HepG2 (cell line): ENCODE data around the gene GJC1. TPM values are rescaled to one million over a fixed set of nuclear protein-coding genes. Genes with fewer than 3 reads are reported as not detected.

Experiments used
- CAMTA2 ChIP-seq: sonication (generic); formaldehyde crosslinking; IDR thresholded peaks from 2 replicates; pipeline ENCODE4 v1.4.0; 2020; ENCODE audit warnings: mild to moderate bottlenecking, missing genetic modification reagents, borderline replicate concordance
- CCDC6 ChIP-seq: sonication (generic); formaldehyde crosslinking; IDR thresholded peaks from 2 replicates; pipeline ENCODE4 v1.8.1; 2022; ENCODE audit warnings: mild to moderate bottlenecking, missing genetic modification reagents, moderate library complexity
- EZH2 ChIP-seq: conservative IDR thresholded peaks from 2 replicates; pipeline ENCODE4 v1.6.1; 2012; ENCODE audit warnings: mild to moderate bottlenecking, low read depth, low read length, moderate library complexity
- HOXA9 ChIP-seq: sonication (generic); formaldehyde crosslinking; IDR thresholded peaks from 2 replicates; pipeline ENCODE4 v1.8.1; 2022; ENCODE audit warnings: missing genetic modification reagents, mild to moderate bottlenecking, moderate library complexity, borderline replicate concordance
- IKZF4 ChIP-seq: sonication (generic); formaldehyde crosslinking; IDR thresholded peaks from 2 replicates; pipeline ENCODE4 v1.5.1; 2020; ENCODE audit warnings: borderline replicate concordance, mild to moderate bottlenecking, low read depth, missing genetic modification reagents; ENCODE audit errors: not compliant biosample characterization
- JUNB ChIP-seq: sonication (generic); formaldehyde crosslinking; IDR thresholded peaks from 2 replicates; pipeline ENCODE4 v1.8.0; 2022; ENCODE audit warnings: missing genetic modification reagents, mild to moderate bottlenecking, borderline replicate concordance
- KDM6A ChIP-seq: IDR thresholded peaks from 2 replicates; pipeline ENCODE4 v1.6.1; 2016; ENCODE audit warnings: low read depth
- MEIS2 ChIP-seq: sonication (generic); formaldehyde crosslinking; IDR thresholded peaks from 2 replicates; pipeline ENCODE4 v1.9.0; 2021; ENCODE audit warnings: mild to moderate bottlenecking, missing genetic modification reagents
- MTF1 ChIP-seq: sonication (generic); formaldehyde crosslinking; IDR thresholded peaks from 2 replicates; pipeline ENCODE4 v1.5.0; 2020; ENCODE audit warnings: missing genetic modification reagents
- ZFX ChIP-seq: sonication (generic); formaldehyde crosslinking; IDR thresholded peaks from 2 replicates; pipeline ENCODE4 v1.4.0; 2020; ENCODE audit warnings: mild to moderate bottlenecking, low read depth, missing genetic modification reagents, moderate library complexity
- ZKSCAN8 ChIP-seq: IDR thresholded peaks from 2 replicates; pipeline ENCODE4 v1.6.1; 2016; ENCODE audit warnings: borderline replicate concordance, missing genetic modification reagents, missing compliant biosample characterization
- ZNF224 ChIP-seq: sonication (generic); formaldehyde crosslinking; IDR thresholded peaks from 2 replicates; pipeline ENCODE4 v1.5.0; 2020; ENCODE audit warnings: mild to moderate bottlenecking, missing genetic modification reagents
- ZNF350 ChIP-seq: sonication (generic); formaldehyde crosslinking; IDR thresholded peaks from 2 replicates; pipeline ENCODE4 v1.4.0; 2020; ENCODE audit warnings: mild to moderate bottlenecking, low read depth, missing genetic modification reagents, borderline replicate concordance
- ZNF572 ChIP-seq: sonication (generic); formaldehyde crosslinking; IDR thresholded peaks from 2 replicates; pipeline ENCODE4 v1.5.1; 2020; ENCODE audit warnings: mild to moderate bottlenecking, missing genetic modification reagents
- ZNF850 ChIP-seq: sonication (generic); formaldehyde crosslinking; conservative IDR thresholded peaks from 2 replicates; pipeline ENCODE4 v1.9.0; 2021; ENCODE audit warnings: mild to moderate bottlenecking, missing genetic modification reagents
- polyA plus RNA-seq, 8 experiments: library from polyadenylated mRNA; depleted of rRNA in 3 of 8; stranded (reverse) in 7 of 8; unstranded in 1 of 8; fragments of >200 nt; fragmentation: Illumina TruSeq in 4 of 8; extraction: Trizol in 4 of 8; gene quantifications; 2 replicates each; pipeline versions ENCODE4 v1.2.1 to v1.2.3, GENCODE V29; 2011 to 2016; ENCODE audit warnings: low read depth in 4 of 8, missing spikeins in 1 of 8, mixed read lengths in 1 of 8; ENCODE audit not compliant: insufficient read depth in 1 of 8
- total RNA-seq, 5 experiments: library from RNA; depleted of rRNA; stranded (reverse); fragments of >200 nt; fragmentation: Illumina TruSeq; extraction: Trizol; gene quantifications; 2 replicates each; pipeline ENCODE4 v1.2.3, GENCODE V29; 2016; ENCODE audit warnings: low read depth in 1 of 5
- TF ChIP-seq, protein P1 (sequence below): sonication (generic); formaldehyde crosslinking; IDR thresholded peaks from 2 replicates; pipeline ENCODE4 v1.5.1; 2020; ENCODE audit warnings: mild to moderate bottlenecking, missing genetic modification reagents, moderate library complexity
- TF ChIP-seq, protein P2 (sequence below): sonication (generic); formaldehyde crosslinking; IDR thresholded peaks from 2 replicates; pipeline ENCODE4 v1.5.0; 2020; ENCODE audit warnings: mild to moderate bottlenecking, missing genetic modification reagents, borderline replicate concordance
- TF ChIP-seq, protein P3 (sequence below): sonication (generic); formaldehyde crosslinking; IDR thresholded peaks from 2 replicates; pipeline ENCODE4 v1.5.1; 2020; ENCODE audit warnings: mild to moderate bottlenecking, missing genetic modification reagents, borderline replicate concordance
- TF ChIP-seq, protein P4 (sequence below): sonication (generic); formaldehyde crosslinking; IDR thresholded peaks from 2 replicates; pipeline ENCODE4 v1.4.0; 2020; ENCODE audit warnings: mild to moderate bottlenecking, missing genetic modification reagents, borderline replicate concordance

The GJC1 gene
- total and polyA plus RNA-seq, 2 of the 13 experiments (the other 11 are each of a cell fraction or from before 2014, with no cell fraction given) = 1.7 TPM

DNA sequence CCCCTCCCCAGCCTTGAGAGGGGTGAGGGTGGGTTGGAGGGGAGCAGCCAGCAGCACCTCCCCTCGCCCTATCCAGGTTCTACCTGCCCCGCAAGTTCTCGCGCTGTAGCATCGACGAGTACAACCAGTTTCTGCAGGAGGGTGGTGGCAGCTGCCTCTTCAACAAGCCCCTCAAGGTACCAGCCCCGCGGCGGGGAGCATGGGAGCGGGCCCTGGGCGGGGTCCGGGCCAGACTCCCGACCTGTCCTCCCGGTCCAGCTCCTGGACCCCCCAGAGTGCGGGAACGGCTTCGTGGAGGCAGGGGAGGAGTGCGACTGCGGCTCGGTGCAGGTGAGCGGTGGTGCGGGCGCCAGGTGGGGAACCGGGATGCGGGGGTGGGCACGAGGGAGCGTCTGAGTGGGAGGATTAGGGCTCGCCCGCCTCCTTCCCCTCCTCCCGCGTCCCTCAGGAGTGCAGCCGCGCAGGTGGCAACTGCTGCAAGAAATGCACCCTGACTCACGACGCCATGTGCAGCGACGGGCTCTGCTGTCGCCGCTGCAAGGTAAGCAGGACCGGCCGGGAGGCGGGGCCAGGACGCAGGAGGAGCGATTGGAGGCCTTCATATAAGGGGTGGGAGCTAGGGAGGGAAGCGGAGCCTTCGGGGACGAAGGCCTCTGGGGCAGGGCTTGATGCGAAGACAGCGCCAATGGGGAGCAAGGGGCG is 54.8 kb downstream of the GJC1 start (continued):
- TF ChIP-seq, protein P1, sequence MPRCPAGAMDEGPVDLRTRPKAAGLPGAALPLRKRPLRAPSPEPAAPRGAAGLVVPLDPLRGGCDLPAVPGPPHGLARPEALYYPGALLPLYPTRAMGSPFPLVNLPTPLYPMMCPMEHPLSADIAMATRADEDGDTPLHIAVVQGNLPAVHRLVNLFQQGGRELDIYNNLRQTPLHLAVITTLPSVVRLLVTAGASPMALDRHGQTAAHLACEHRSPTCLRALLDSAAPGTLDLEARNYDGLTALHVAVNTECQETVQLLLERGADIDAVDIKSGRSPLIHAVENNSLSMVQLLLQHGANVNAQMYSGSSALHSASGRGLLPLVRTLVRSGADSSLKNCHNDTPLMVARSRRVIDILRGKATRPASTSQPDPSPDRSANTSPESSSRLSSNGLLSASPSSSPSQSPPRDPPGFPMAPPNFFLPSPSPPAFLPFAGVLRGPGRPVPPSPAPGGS (CRISPR knock-in tag) = peak; percentile 69; the same call in 1 of the 2 replicates
- TF ChIP-seq ZFX (CRISPR knock-in tag) (no peak), KDM6A (CRISPR knock-in tag) (no peak), ZNF224 (CRISPR knock-in tag) (no peak), ZKSCAN8 (no peak), ZNF572 (no peak), ZNF350 (CRISPR knock-in tag) (peak; percentile 66; the same call in 1 of the 2 replicates), JUNB (CRISPR knock-in tag) (no peak; the same call in 1 of the 2 replicates), IKZF4 (CRISPR knock-in tag) (no peak), ZNF850 (CRISPR knock-in tag) (no peak), CCDC6 (no peak), EZH2 (no peak), MTF1 (CRISPR knock-in tag) (no peak), HOXA9 (CRISPR knock-in tag) (peak; percentile 73; the same call in 1 of the 2 replicates), MEIS2 (CRISPR knock-in tag) (peak; percentile 62; the same call in 1 of the 2 replicates), CAMTA2 (0 out of 2 replicates have a peak, but pooled peaks have one; percentile 64)
- TF ChIP-seq, protein P2, sequence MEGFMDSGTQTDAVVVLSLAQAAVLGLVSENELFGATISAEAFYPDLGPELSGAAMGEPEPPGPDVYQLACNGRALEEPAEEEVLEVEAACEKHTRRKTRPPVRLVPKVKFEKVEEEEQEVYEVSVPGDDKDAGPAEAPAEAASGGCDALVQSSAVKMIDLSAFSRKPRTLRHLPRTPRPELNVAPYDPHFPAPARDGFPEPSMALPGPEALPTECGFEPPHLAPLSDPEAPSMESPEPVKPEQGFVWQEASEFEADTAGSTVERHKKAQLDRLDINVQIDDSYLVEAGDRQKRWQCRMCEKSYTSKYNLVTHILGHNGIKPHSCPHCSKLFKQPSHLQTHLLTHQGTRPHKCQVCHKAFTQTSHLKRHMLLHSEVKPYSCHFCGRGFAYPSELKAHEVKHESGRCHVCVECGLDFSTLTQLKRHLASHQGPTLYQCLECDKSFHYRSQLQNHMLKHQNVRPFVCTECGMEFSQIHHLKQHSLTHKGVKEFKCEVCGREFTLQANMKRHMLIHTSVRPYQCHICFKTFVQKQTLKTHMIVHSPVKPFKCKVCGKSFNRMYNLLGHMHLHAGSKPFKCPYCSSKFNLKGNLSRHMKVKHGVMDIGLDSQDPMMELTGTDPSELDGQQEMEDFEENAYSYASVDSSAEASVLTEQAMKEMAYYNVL (CRISPR knock-in tag) = peak; percentile 38; the same call in 1 of the 2 replicates
- TF ChIP-seq, protein P3, sequence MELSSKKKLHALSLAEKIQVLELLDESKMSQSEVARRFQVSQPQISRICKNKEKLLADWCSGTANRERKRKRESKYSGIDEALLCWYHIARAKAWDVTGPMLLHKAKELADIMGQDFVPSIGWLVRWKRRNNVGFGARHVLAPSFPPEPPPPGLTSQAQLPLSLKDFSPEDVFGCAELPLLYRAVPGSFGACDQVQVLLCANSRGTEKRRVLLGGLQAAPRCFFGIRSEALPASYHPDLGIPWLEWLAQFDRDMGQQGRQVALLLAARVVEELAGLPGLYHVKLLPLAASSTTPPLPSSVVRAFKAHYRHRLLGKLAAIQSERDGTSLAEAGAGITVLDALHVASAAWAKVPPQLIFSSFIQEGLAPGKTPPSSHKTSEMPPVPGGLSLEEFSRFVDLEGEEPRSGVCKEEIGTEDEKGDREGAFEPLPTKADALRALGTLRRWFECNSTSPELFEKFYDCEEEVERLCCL = no peak; the same call in 1 of the 2 replicates
- TF ChIP-seq, protein P4, sequence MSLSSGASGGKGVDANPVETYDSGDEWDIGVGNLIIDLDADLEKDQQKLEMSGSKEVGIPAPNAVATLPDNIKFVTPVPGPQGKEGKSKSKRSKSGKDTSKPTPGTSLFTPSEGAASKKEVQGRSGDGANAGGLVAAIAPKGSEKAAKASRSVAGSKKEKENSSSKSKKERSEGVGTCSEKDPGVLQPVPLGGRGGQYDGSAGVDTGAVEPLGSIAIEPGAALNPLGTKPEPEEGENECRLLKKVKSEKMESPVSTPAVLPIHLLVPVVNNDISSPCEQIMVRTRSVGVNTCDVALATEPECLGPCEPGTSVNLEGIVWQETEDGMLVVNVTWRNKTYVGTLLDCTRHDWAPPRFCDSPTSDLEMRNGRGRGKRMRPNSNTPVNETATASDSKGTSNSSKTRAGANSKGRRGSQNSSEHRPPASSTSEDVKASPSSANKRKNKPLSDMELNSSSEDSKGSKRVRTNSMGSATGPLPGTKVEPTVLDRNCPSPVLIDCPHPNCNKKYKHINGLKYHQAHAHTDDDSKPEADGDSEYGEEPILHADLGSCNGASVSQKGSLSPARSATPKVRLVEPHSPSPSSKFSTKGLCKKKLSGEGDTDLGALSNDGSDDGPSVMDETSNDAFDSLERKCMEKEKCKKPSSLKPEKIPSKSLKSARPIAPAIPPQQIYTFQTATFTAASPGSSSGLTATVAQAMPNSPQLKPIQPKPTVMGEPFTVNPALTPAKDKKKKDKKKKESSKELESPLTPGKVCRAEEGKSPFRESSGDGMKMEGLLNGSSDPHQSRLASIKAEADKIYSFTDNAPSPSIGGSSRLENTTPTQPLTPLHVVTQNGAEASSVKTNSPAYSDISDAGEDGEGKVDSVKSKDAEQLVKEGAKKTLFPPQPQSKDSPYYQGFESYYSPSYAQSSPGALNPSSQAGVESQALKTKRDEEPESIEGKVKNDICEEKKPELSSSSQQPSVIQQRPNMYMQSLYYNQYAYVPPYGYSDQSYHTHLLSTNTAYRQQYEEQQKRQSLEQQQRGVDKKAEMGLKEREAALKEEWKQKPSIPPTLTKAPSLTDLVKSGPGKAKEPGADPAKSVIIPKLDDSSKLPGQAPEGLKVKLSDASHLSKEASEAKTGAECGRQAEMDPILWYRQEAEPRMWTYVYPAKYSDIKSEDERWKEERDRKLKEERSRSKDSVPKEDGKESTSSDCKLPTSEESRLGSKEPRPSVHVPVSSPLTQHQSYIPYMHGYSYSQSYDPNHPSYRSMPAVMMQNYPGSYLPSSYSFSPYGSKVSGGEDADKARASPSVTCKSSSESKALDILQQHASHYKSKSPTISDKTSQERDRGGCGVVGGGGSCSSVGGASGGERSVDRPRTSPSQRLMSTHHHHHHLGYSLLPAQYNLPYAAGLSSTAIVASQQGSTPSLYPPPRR (CRISPR knock-in tag) = peak; percentile 34; the same call in 1 of the 2 replicates
